ENCODE results near the gene SUPT5H.

Gene SUPT5H

GRCh38 chr19:39497996-39498797 lies 52.8 kb downstream of the SUPT5H start:
- DNase-seq (ENCODE audit: low read depth), result no peak

- no peak for DNase-seq (ENCODE audit: low read depth)
Observed at GRCh38 chr19:39498798-39499642, 53.6 kb downstream of the SUPT5H start, which contains the start of gene DLL3. Gene DLL3, plus strand, starts transcription at chr19:39498947. Its CDS starts 28 bp downstream, at chr19:39498975.

- no peak for DNase-seq (ENCODE audit: low read depth)
Observed at GRCh38 chr19:39499932-39500331, 54.5 kb downstream of the SUPT5H start.

- no peak for DNase-seq (ENCODE audit: low read depth)
Observed at GRCh38 chr19:39500543-39500942, 55.2 kb downstream of the SUPT5H start.

- DNase-seq (ENCODE audit: low read depth), result no peak
Observed at GRCh38 chr19:39501340-39501739, 56.0 kb downstream of the SUPT5H start.

GRCh38 chr19:39502640-39503417 lies 57.4 kb downstream of the SUPT5H start:
- peak; percentile 39 for DNase-seq (ENCODE audit: low read depth)

- DNase-seq (ENCODE audit: low read depth), result no peak
Observed at GRCh38 chr19:39506598-39506943, 61.2 kb downstream of the SUPT5H start.

- DNase-seq (ENCODE audit: low read depth), result peak; percentile 6
Observed at GRCh38 chr19:39506944-39507714, 61.7 kb downstream of the SUPT5H start.

- DNase-seq (ENCODE audit: low read depth), result no peak
Observed at GRCh38 chr19:39507715-39508364, 62.5 kb downstream of the SUPT5H start.

GRCh38 chr19:39508629-39509028 lies 63.2 kb downstream of the SUPT5H start:
- no peak for DNase-seq (ENCODE audit: low read depth)

- DNase-seq (ENCODE audit: low read depth), result no peak
Observed at GRCh38 chr19:39509233-39509632, 63.9 kb downstream of the SUPT5H start.

GRCh38 chr19:39512988-39513387 lies 67.6 kb downstream of the SUPT5H start:
- DNase-seq (ENCODE audit: low read depth), result no peak

GRCh38 chr19:39514840-39515550 lies 69.6 kb downstream of the SUPT5H start, which contains the start of gene SELENOV:
Gene SELENOV, plus strand, starts transcription at chr19:39515139. Its CDS starts 74 bp downstream, at chr19:39515213.
- DNase-seq (ENCODE audit: low read depth), result no peak

- no peak for DNase-seq (ENCODE audit: low read depth)
Observed at GRCh38 chr19:39515551-39516191, 70.3 kb downstream of the SUPT5H start.

GRCh38 chr19:39516270-39516669 lies 70.9 kb downstream of the SUPT5H start:
- no peak for DNase-seq (ENCODE audit: low read depth)

- DNase-seq (ENCODE audit: low read depth), result no peak
Observed at GRCh38 chr19:39517432-39517831, 72.0 kb downstream of the SUPT5H start.

- no peak for DNase-seq (ENCODE audit: low read depth)
Observed at GRCh38 chr19:39518458-39518857, 73.1 kb downstream of the SUPT5H start.

GRCh38 chr19:39518975-39519374 lies 73.6 kb downstream of the SUPT5H start:
- no peak for DNase-seq (ENCODE audit: low read depth)

- DNase-seq (ENCODE audit: low read depth), result no peak
Observed at GRCh38 chr19:39520541-39521484, 75.4 kb downstream of the SUPT5H start.
